B cell (primary cell): ENCODE results near the gene NOL12. TPM values are rescaled to one million over a fixed set of nuclear protein-coding genes. Genes with fewer than 3 reads are reported as not detected.

Source experiments
- ATAC-seq: fragments of 200-7000 bp; cut with Tn5 transposase; one replicate; pipeline ENCODE4 v1.10.0; 2021; ENCODE audit warnings: low read depth, mild to moderate bottlenecking, moderate number of reproducible peaks, moderate library complexity
- CTCF ChIA-PET: fragments of 350-600 bp; sonication (Branson Sonifier 250); formaldehyde crosslinking; loops from one replicate; lab custom pipeline; 2021; ENCODE audit warnings: antibody characterized with exemption, inconsistent platforms; lab: Charles Lee
- POLR2A ChIA-PET: fragments of 350-600 bp; sonication (Branson Sonifier 250); formaldehyde crosslinking; loops from one replicate; lab custom pipeline; 2021; ENCODE audit warnings: antibody characterized with exemption; lab: Charles Lee
- DNase-seq: peaks from one replicate; pipeline ENCODE4 v3.0.0; 2013
- H2AFZ ChIP-seq: 2 replicates; pipeline ENCODE4 v1.6.1; 2012; ENCODE audit warnings: mild to moderate bottlenecking, low read depth, low read length; ENCODE audit not compliant: insufficient read depth, poor library complexity, severe bottlenecking
- H3K27ac ChIP-seq, 2 donors: 1 replicate in 1 of 2; 2 replicates in 1 of 2; pipeline ENCODE4 v1.5.1; 2012 to 2013; ENCODE audit warnings: low read length in 2 of 2, mild to moderate bottlenecking in 2 of 2, moderate library complexity in 1 of 2
- H3K27me3 ChIP-seq, 4 experiments: fragments of 200-600 bp in 1 of 4; sonication (generic) in 1 of 4; replicated peaks in 1 of 4; 1 replicate in 2 of 4; 2 replicates in 2 of 4; pipeline versions ENCODE4 v1.6.1 to v1.7.0; 2013 to 2016; ENCODE audit warnings: low read length in 3 of 4, mild to moderate bottlenecking in 2 of 4, mixed read lengths in 1 of 4, moderate library complexity in 1 of 4; ENCODE audit not compliant: insufficient read depth in 4 of 4, control insufficient read depth in 3 of 4; ENCODE audit errors: control extremely low read depth in 1 of 4
- H3K36me3 ChIP-seq, 2 experiments: replicated peaks in 1 of 2; 1 replicate in 1 of 2; 2 replicates in 1 of 2; pipeline versions ENCODE4 v1.6.1 to v1.7.1; 2013; ENCODE audit warnings: low read length in 1 of 2; ENCODE audit not compliant: insufficient read depth in 2 of 2, control insufficient read depth in 1 of 2; ENCODE audit errors: control extremely low read depth in 1 of 2, extremely low read depth in 1 of 2
- H3K4me1 ChIP-seq, 2 donors: fragments of 200-600 bp in 1 of 2; sonication (generic) in 1 of 2; 1 replicate in 1 of 2; 2 replicates in 1 of 2; pipeline versions ENCODE4 v1.5.1 to v1.6.1; 2013 to 2017; ENCODE audit warnings: low read length in 2 of 2; ENCODE audit not compliant: control insufficient read depth in 2 of 2, insufficient read depth in 2 of 2
- H3K4me2 ChIP-seq: replicated peaks from 2 replicates; pipeline ENCODE3; 2012; ENCODE audit warnings: mild to moderate bottlenecking, low read depth, low read length; ENCODE audit not compliant: poor library complexity, severe bottlenecking
- H3K4me3 ChIP-seq, 5 experiments: fragments of 200-600 bp in 1 of 5; sonication (generic) in 1 of 5; 1 replicate in 3 of 5; 2 replicates in 2 of 5; pipeline versions ENCODE4 v1.5.1 to v1.7.0; 2011 to 2016; ENCODE audit warnings: low read length in 4 of 5, mild to moderate bottlenecking in 4 of 5, low read depth in 2 of 5, control low read depth in 1 of 5, moderate library complexity in 1 of 5; ENCODE audit not compliant: insufficient read depth in 1 of 5; ENCODE audit errors: control extremely low read depth in 1 of 5, extremely low read depth in 1 of 5
- H3K79me2 ChIP-seq: fragments of 200-600 bp; sonication (generic); one replicate; pipeline ENCODE4 v1.6.0; 2016; ENCODE audit warnings: low read length; ENCODE audit not compliant: control insufficient read depth, insufficient read depth
- H3K9ac ChIP-seq: fragments of 200-600 bp; sonication (generic); 2 replicates; pipeline ENCODE4 v1.6.1; 2017; ENCODE audit warnings: mild to moderate bottlenecking, low read length, moderate library complexity
- H3K9me3 ChIP-seq, 3 donors: one replicate each; pipeline versions ENCODE4 v1.6.1 to v1.7.1; 2013; ENCODE audit warnings: low read length in 2 of 3; ENCODE audit not compliant: control insufficient read depth in 2 of 3, insufficient read depth in 1 of 3; ENCODE audit errors: control extremely low read depth in 1 of 3
- H4K20me1 ChIP-seq: 2 replicates; pipeline ENCODE4 v1.6.0; 2012; ENCODE audit warnings: mild to moderate bottlenecking, low read length; ENCODE audit not compliant: insufficient read depth, control insufficient read depth, poor library complexity, severe bottlenecking
- H3K27ac Mint-ChIP-seq: one replicate; pipeline ENCODE4 v1.8.0; 2021; ENCODE audit warnings: mixed read lengths
- H3K27me3 Mint-ChIP-seq: one replicate; pipeline ENCODE4 v1.8.0; 2021; ENCODE audit warnings: mixed read lengths
- H3K4me1 Mint-ChIP-seq: one replicate; pipeline ENCODE4 v1.8.0; 2021; ENCODE audit warnings: mixed read lengths
- H3K4me3 Mint-ChIP-seq: one replicate; pipeline ENCODE4 v1.8.0; 2021; ENCODE audit warnings: mixed read lengths
- H3K9me3 Mint-ChIP-seq: one replicate; pipeline ENCODE4 v1.8.0; 2022; ENCODE audit warnings: mixed read lengths; ENCODE audit not compliant: insufficient read depth
- EZH2 ChIP-seq: IDR thresholded peaks from 2 replicates; pipeline ENCODE4 v1.6.1; 2012; ENCODE audit warnings: borderline replicate concordance, low read depth, mild to moderate bottlenecking, moderate library complexity, low read length; ENCODE audit not compliant: insufficient read depth, poor library complexity, severe bottlenecking
- WGBS: methylation state at CpG from one replicate; pipeline ENCODE4 v1.1.5; 2013; ENCODE audit warnings: missing lambda C conversion rate; ENCODE audit not compliant: insufficient coverage; 5-methylcytosine and 5-hydroxymethylcytosine counted together
- intact Hi-C: fragments of 100-400 bp; cut with micrococcal nuclease; formaldehyde crosslinking; loops from one replicate; pipeline ENCODE4 v1.10.0; 2022
- polyA plus RNA-seq: library from polyadenylated mRNA; depleted of rRNA; stranded (reverse); fragments of >200 nt; gene quantifications from 2 replicates; pipeline ENCODE4 v1.2.3, GENCODE V29; 2012
- total RNA-seq, 2 donors: library from RNA; stranded (reverse); fragments of 120-200 nt in 1 of 2; gene quantifications; 1 replicate in 1 of 2; 2 replicates in 1 of 2; pipeline versions ENCODE4 v1.2.3 to v1.2.4, GENCODE V29; 2013 to 2022
- TF ChIP-seq, protein P1 (sequence below): fragments of 200-600 bp; IDR thresholded peaks from one replicate; pipeline ENCODE4 v1.8.0; 2022; ENCODE audit warnings: antibody characterized with exemption, mild to moderate bottlenecking

The NOL12 gene
- total and polyA plus RNA-seq, 2 donors (not counting 1 experiment from before 2014, with no cell fraction given): 34.7 to 43.1 TPM

DNA sequence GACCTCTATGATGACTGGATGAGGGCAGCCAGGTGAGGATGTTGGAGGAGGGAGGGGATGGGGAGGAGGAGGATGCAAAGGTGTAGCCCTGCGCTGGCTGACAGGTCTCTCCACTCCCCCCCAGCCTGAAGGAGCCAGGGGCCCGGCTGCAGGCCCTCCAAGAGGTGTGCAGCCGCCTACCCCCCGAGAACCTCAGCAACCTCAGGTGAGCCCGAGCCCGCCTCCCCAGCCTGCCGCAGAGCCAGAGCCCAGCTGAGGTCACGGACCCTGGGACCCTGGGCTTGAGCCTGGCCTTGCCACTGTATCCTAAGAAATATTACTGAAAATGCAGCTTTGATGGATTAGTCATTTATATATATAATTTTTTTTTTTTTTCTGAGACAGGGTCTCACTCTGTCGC lies 38.8 kb upstream of the NOL12 start:
- ATAC-seq (no peak), DNase-seq (no peak)
- H3K27me3 ChIP-seq: no peaks in the 10 kb centered on the region
- WGBS: 100% methylated on average over 3 of the region's 9 CpGs
- H3K27ac ChIP-seq: no peak overlapping the region
- H3K9me3 ChIP-seq: no peaks in the 10 kb centered on the region
- no peak overlapping the region for H3K4me3 Mint-ChIP-seq
- H3K36me3 ChIP-seq: peaks cover 2 to 86% of the 10 kb centered on the region in 2 experiments
- H4K20me1 ChIP-seq: peaks cover 14% of the 10 kb centered on the region
- H3K4me1 ChIP-seq: peaks cover 5 to 12% of the 10 kb centered on the region in 2 donors
- no peak overlapping the region for H3K4me3 ChIP-seq
- POLR2A ChIA-PET: interaction anchor here (0.7 kb wide), 1 partner anchor 233 kb away, joined by 3 read pairs; no protein-coding TSS in a partner anchor
- H3K9ac ChIP-seq: no peak overlapping the region
- H3K4me1 Mint-ChIP-seq: peaks cover 10% of the 10 kb centered on the region
- no peaks in the 10 kb centered on the region for H3K9me3 Mint-ChIP-seq
- no peak overlapping the region for H2AFZ ChIP-seq
- no peak for TF ChIP-seq EZH2
- TF ChIP-seq, protein P1, sequence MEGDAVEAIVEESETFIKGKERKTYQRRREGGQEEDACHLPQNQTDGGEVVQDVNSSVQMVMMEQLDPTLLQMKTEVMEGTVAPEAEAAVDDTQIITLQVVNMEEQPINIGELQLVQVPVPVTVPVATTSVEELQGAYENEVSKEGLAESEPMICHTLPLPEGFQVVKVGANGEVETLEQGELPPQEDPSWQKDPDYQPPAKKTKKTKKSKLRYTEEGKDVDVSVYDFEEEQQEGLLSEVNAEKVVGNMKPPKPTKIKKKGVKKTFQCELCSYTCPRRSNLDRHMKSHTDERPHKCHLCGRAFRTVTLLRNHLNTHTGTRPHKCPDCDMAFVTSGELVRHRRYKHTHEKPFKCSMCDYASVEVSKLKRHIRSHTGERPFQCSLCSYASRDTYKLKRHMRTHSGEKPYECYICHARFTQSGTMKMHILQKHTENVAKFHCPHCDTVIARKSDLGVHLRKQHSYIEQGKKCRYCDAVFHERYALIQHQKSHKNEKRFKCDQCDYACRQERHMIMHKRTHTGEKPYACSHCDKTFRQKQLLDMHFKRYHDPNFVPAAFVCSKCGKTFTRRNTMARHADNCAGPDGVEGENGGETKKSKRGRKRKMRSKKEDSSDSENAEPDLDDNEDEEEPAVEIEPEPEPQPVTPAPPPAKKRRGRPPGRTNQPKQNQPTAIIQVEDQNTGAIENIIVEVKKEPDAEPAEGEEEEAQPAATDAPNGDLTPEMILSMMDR: no peak
- CTCF ChIA-PET: interaction anchor here (0.6 to 2.3 kb wide), 4 partner anchors 11 to 41 kb away, joined by 3 to 10 read pairs (median 5); partner anchors contain the start of gene PDXP
- H3K27ac Mint-ChIP-seq: no peak overlapping the region
- peaks cover 46% of the 10 kb centered on the region for H3K79me2 ChIP-seq
- H3K4me2 ChIP-seq: no peak overlapping the region
- intact Hi-C loops: no loop called here
- H3K27me3 Mint-ChIP-seq: no peaks in the 10 kb centered on the region

DNA sequence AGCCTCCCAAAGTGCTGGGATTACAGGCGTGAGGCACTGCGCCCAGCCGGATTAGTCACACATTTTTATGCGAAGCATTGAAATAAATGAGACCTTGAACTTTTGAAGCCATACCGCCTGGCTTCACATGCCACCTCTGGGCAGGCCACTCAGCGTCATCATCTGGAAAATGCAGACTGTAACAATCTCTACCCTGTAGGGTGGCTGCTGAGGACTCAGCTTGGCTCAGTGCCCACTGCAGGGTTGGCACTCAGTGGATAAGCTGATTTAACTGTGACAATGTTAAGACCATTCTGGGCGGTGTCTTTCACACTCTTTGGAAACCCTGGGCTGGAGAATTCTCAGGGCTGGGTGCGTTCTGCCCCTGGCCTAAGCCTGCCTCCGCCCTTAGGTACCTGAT lies 38.2 kb upstream of the NOL12 start:
- WGBS: 98% methylated on average over 9 of the region's 9 CpGs
- POLR2A ChIA-PET: no interaction called here
- Histone ChIP-seq H3K79me2 (peaks cover 41% of the 10 kb centered on the region), H4K20me1 (peaks cover 8% of the 10 kb centered on the region), H3K9me3 (no peaks in the 10 kb centered on the region), H3K27ac (no peak overlapping the region), H3K4me3 (no peak overlapping the region), H3K36me3 (peaks cover 2 to 85% of the 10 kb centered on the region in 2 experiments), H2AFZ (no peak overlapping the region), H3K4me2 (no peak overlapping the region), H3K4me1 (peaks cover 2 to 9% of the 10 kb centered on the region in 2 donors), H3K27me3 (no peaks in the 10 kb centered on the region), H3K9ac (no peak overlapping the region)
- no peak for ATAC-seq
- DNase-seq: no peak
- Mint-ChIP-seq H3K27me3 (no peaks in the 10 kb centered on the region), H3K9me3 (no peaks in the 10 kb centered on the region), H3K4me3 (no peak overlapping the region), H3K4me1 (peaks cover 7% of the 10 kb centered on the region), H3K27ac (no peak overlapping the region)
- TF ChIP-seq, protein P1: no peak
- no peak for TF ChIP-seq EZH2
- CTCF ChIA-PET: interaction anchor here (0.7 to 2.3 kb wide), 6 partner anchors 9 to 1454 kb away, joined by 3 to 10 read pairs (median 4); partner anchors contain the start of gene PDXP
- intact Hi-C loops: no loop called here
